ENCODE data around the gene GPC6.

The GPC6 gene

DNA sequence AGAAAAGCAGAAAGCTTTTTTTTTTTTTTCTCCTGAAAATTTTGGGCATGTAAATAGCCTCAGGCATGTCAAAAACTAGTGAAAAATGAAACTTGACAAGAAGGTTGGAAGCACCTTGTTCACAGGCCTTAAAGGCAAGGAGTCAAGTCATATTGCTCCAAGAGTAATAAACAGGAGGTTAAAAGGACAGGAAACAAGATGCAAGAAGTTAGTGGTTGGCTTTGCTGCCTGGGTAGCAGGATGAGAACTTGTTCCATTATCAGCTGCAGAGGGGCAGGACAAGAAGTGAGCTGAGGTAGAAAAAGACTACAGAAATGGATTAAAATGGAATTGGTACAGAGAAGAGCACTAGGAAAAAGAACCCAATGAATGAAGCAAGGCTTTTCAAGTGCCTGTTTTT lies 1010.3 kb downstream of the GPC6 start:
- no peak for DNase-seq (ENCODE audit: low read depth in 2 of 2)

GRCh38 chr13:94239135-94239534 lies 1012.5 kb downstream of the GPC6 start:
- DNase-seq (ENCODE audit: low read depth in 2 of 2) = peak in 1 of 2 donors; percentile 8

- DNase-seq (ENCODE audit: low read depth in 2 of 2) = no peak
Measured at GRCh38 chr13:94242554-94242953, 1015.9 kb downstream of the GPC6 start.

DNA sequence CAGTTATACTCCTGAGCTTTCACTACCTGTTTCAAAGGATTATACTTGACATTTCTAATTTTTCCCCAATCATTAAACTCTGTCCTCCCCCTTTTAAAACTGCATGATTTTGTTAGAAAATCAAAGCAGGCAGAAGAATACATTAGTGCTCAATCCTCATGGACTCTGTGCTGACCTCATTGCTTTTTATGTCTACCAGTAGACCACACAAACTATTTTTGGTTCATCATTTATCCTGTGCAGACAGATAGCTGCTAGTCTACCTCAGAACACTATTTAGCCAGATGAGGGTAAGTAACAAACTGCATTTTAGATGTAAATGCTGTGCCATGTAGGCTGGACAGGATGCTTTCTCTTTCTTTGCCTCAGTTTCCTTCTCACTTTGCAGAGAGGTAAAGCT lies 1016.9 kb downstream of the GPC6 start:
- DNase-seq (ENCODE audit: low read depth in 2 of 2) = no peak

GRCh38 chr13:94246495-94246894 lies 1019.9 kb downstream of the GPC6 start:
- no peak for DNase-seq (ENCODE audit: low read depth in 2 of 2)

DNA sequence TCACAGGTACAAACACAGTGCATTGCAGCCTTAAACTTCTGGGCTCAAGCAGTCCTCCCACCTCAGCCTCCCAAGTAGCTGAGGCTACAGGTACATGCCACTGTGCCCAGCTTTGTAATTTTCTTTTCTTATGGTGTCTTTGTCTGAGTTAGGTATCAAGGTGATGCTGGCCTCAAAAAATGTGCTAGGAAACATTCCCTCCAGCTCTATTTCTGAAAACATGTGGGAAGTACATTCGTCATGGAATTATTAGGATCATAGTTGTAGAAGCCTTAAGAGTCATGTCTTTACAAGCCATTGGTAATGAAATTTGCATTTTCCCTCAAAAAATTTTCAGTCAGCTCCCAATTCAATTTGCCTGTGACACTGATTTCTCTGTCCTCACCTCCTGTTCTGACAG lies 1021.3 kb downstream of the GPC6 start:
- no peak for DNase-seq (ENCODE audit: low read depth in 2 of 2)

DNA sequence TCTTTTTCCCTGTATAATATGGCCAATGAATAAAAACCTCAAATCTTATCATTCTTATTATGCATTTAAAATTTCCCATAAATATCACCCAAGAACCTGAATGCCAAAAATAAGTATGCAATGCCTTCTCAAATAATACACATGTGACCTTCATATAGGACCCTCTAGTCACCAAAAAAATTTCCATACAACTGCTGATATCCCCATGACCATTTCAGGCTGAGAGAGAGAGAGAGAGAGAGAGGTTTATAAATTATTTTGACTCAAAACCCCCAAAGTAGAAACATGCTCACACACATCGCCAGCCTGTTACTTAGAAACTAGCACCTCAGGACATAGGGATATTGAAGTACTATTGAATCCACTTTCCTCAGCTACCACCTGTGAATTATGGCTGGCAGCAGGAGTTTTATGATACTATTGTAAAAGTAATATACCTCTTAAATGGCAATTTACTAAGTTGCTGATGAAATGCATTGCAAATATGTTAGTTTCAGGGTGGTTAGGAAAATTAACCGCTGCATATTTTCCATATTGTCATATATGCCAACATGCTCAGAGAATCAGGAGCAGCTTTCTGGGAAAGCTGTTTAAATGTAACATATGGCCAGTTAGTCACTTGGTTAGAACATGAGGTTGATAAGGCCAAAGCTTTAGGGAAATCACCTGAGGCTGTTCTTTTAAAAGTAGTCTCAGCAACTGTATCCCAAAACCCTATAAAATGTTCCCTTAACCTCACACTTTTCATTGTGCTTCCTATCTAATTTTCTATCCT lies 1022.0 kb downstream of the GPC6 start:
- no peak for DNase-seq (ENCODE audit: low read depth in 2 of 2)

DNA sequence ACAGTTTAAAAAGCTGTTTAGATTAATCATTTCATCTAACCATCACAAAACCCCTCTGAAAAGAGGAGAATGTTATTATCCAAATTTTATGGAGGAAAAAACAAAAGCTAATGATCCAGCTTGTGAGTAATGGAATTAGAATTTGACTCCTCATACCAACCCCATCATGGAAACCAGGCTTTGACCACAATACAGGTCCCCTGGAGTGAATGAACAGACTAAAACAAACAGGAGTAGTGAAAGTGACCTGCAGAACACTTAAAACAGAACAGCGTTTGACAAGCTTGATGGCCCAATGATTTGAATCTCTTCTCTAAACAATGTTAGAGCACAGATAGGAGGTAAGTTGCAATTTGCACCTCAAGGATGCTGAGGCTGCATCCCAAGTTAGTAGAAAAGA lies 1022.9 kb downstream of the GPC6 start:
- no peak for DNase-seq (ENCODE audit: low read depth in 2 of 2)

- DNase-seq (ENCODE audit: low read depth in 2 of 2) = no peak
Measured at GRCh38 chr13:94251831-94252608, 1025.4 kb downstream of the GPC6 start.

DNA sequence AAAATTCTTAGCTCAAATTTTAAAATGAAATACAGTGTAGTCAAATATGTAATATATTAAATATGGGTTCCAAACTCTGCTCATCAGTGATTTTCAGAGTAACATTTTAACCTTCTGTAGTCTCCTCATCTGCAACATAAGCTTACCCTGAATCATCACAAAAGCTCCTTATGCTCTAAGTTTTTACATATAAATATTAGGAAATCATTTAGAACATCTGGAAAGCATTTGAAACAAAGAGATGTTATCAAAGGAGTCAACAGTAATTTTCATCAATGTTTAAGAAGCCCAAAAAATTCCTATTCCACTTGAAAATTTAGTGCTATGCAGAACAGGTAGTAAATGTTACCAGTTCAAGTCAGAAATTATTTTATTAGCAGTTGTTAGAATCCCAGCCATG lies 1028.1 kb downstream of the GPC6 start:
- DNase-seq (ENCODE audit: low read depth in 2 of 2) = no peak

DNA sequence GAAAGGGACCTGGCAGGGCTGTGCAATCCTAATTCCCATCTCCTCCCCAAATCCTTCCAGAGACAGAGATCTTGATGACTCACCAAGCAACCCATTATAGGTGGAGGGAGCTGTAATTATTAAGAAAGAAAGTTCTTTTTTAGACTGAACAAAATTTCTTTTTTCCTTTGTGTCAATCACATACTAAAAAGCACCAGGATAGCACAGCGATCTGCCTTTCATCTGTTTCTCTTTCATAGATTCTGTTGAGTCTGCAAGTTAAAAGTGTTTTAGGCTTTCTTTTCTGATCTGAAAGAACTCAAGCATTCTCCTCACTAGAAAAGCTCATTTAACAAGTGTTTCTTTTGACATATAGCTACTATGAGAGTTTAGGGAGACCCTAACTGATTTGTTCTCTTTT lies 1030.1 kb downstream of the GPC6 start:
- no peak for DNase-seq (ENCODE audit: low read depth in 2 of 2)

- DNase-seq (ENCODE audit: low read depth in 2 of 2) = no peak
Measured at GRCh38 chr13:94259984-94260383, 1033.4 kb downstream of the GPC6 start.

DNA sequence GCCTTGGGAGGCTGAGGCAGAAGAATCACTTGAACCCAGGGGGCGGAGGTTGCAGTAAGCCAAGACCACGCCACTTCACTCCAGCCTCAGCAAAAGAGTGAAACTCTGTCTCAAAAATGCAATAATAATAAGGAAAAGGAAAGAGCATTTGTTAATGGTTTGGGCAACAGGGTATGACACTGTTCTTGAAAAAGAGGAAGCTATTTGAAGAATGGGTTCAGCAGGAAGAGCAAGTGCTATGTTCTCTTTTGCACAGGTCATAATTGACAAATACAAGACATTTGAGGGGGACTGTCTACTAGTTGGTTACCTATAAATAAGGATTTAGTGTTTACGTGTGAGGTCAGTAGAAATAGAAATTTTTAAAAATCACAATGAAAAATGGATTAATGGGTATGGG lies 1034.6 kb downstream of the GPC6 start:
- no peak for DNase-seq (ENCODE audit: low read depth in 2 of 2)

DNA sequence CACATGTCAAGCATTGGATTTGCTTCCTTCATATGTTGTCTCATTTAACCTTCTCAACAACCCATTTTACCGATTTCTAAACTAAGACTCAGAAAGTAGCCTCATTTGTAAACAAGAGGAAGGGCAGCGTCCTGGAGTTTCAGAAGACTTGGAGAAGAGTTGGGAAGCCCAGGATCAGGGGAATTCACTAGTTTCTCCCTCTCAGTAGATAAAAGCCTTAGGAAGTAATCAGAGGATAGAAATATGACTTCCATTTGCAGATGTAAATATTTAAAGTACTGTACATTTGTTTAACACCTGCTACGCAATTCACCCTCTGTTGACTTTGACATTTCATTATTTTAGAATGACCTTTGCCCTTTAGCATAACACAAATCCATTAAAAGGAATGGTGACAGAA lies 1036.4 kb downstream of the GPC6 start:
- DNase-seq (ENCODE audit: low read depth in 2 of 2) = no peak

- no peak for DNase-seq (ENCODE audit: low read depth in 2 of 2)
Measured at GRCh38 chr13:94267581-94268366, 1041.2 kb downstream of the GPC6 start.

GRCh38 chr13:94268661-94269060 lies 1042.1 kb downstream of the GPC6 start:
- no peak for DNase-seq (ENCODE audit: low read depth in 2 of 2)

DNA sequence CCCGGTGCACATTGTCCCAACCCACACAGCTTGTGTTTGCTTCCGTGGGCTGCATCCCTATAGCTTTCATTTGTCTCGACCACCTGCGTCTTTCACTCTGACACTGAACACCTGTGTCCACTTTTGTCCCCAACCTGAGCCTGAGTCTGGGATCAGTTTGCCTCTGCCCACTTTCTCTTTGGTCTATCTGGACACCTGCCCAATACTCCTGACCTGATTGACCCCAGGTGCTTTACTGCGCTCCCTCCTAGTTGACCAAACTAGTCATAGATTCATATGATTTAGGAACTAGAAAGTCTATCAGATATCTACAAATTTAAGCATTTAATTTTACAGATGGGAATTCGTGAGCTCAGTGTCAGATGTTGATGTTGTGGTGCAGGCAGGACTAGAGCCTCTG lies 1043.0 kb downstream of the GPC6 start:
- no peak for DNase-seq (ENCODE audit: low read depth in 2 of 2)

GRCh38 chr13:94270556-94270955 lies 1043.9 kb downstream of the GPC6 start:
- DNase-seq (ENCODE audit: low read depth in 2 of 2) = no peak

DNA sequence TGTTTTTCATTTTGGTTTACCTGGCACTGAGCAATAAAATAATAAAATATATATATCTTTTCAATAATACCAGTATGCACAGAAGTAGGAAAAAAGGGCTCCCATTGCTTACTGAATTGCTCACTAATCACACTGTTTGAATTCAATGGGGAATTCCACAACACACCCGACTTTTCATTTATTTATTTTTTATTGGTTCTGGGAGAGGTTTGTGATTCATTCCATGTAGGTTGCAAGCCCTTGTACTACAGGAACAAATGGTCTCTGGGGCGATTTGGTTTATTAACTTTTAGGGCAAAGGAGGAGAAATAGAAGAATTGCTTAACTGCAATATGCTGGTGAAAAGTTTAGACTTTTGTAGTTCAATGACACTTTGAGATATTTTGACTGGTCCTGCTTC lies 1045.4 kb downstream of the GPC6 start:
- DNase-seq (ENCODE audit: low read depth in 2 of 2) = no peak

- no peak for DNase-seq (ENCODE audit: low read depth in 2 of 2)
Measured at GRCh38 chr13:94280349-94280748, 1053.7 kb downstream of the GPC6 start.

DNA sequence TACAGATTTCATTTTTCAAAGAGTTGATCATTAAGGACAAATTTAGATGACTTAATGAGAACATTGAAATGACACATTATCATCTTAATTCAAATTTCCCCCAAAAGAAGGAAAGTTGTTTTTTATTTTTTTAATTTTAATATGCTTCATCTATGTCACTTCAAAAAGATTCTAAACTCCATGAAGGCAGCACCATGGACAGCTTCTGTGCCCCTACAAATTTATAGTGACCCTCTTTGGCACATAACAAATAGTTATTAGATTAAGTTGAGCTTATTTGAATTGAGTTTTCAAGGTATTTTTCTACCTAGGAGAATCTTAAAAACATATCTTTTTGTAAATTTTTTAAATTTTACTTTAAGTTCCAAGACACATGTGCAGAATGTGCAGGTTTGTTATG lies 1054.2 kb downstream of the GPC6 start:
- no peak for DNase-seq (ENCODE audit: low read depth in 2 of 2)

DNA sequence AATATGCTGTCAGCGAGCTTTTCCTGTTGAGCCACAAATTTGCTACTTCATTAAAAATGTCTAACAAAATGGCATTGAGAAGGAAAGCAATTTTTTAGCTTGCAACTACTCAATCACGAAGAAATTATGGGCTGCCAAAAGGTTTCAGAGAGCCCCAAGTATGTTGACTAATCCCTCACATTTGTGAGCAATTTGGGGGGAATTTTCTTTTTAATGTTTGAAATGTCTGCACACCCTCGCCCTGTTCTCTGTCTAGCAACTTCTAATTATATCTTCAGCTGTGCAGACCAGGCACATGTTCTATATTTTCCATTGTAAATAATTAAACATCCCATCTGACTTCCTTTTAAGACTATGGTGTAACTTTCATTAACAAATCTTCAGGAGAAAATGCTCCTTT lies 1060.0 kb downstream of the GPC6 start:
- no peak for DNase-seq (ENCODE audit: low read depth in 2 of 2)
